GM18951 (cell line): ENCODE results near the gene ABHD3.

Experiments
- POLR2A ChIP-seq: IDR thresholded peaks from 4 replicates; pipeline ENCODE4 v1.6.1; 2011; ENCODE audit warnings: mild to moderate bottlenecking; ENCODE audit not compliant: insufficient read length, insufficient read depth; ENCODE audit errors: extremely low read depth
- in situ Hi-C: fragments of 300-500 bp; cut with MboI; formaldehyde crosslinking; loops from one replicate; pipeline ENCODE4 v1.12.0; 2022; ENCODE audit warnings: low sequenced_read_pairs, mixed read lengths, inconsistent platforms; ENCODE audit not compliant: unreplicated experiment

ABHD3 gene

DNA sequence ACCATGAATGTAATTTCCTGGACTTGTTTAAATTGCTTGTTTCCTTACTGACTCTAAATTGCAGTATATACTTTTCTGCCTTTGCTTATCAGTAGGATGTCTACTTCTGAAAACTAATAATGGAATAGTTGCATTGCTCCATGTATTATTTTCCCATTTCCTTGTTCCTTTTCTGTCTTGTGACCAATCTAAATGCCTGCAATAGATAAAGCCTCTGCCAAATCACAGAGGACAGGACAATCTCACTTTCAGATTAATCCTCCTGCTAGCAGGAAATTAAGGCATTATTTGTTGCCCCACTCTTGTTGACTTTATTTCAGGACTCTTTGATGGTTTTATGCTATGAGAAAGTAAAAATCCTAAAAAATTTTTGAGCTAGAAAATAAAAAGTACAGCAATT is 99.4 kb downstream of the ABHD3 start:
- in situ Hi-C loops: no loop called here
- TF ChIP-seq POLR2A: no peak

DNA sequence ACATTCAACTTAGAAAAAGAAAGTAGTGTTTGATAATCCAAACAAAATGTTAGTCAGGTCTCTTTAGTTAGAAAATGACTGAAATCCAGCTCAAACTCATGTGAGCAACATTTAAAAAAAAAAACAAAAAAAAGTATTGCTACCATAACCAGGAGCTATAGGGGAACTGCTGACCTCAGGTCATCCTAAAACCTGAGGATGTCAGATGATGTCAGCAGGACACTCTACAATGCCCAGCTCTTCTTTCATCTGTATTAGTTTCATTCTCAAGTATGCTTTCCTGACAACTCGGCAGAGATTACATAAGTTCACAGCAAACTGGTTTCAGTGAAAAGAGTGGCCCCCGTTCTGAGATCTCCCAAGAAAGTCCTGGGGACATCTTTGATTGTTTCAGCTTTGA is 99.9 kb downstream of the ABHD3 start:
- no peak for TF ChIP-seq POLR2A
- in situ Hi-C loops: no loop called here

DNA sequence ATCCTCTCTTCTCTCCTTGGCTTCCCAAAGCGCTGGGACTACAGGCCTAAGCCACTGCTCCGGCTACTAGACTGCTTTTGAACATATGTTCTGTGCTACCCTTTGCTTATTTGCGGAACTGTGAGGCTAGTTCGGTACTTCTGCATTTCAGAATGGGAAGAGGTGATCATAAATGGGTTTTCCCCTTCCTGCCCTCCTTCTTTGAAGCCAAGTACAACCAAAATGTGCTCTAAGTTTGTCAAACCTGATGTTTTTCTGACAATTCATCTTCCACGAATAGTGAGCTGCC is 102.3 kb downstream of the ABHD3 start:
- no peak for TF ChIP-seq POLR2A
- in situ Hi-C loops: no loop called here
